Activated B cell treated with CpG ODN at 0.5 μM for 24 hours (primary cell): ENCODE data around the gene EPHA3. TPM values are rescaled to one million over a fixed set of nuclear protein-coding genes. Genes with fewer than 3 reads are reported as not detected.

Source experiments
- ATAC-seq: fragments of 200-7000 bp; cut with Tn5 transposase; one replicate; pipeline ENCODE4 v1.10.0; 2021; ENCODE audit warnings: low read depth, mild to moderate bottlenecking, moderate library complexity
- CTCF ChIA-PET: fragments of 350-600 bp; sonication (Branson Sonifier 250); formaldehyde crosslinking; loops from one replicate; lab custom pipeline; 2021; ENCODE audit warnings: antibody characterized with exemption; lab: Charles Lee
- POLR2A ChIA-PET: fragments of 350-600 bp; sonication (Branson Sonifier 250); formaldehyde crosslinking; loops from one replicate; lab custom pipeline; 2021; ENCODE audit warnings: antibody characterized with exemption; lab: Charles Lee
- DNase-seq: peaks from one replicate; pipeline ENCODE4 v3.0.0; 2022
- H3K27ac Mint-ChIP-seq: one replicate; pipeline ENCODE4 v1.8.0; 2020; ENCODE audit warnings: mixed read lengths
- H3K27me3 Mint-ChIP-seq: one replicate; pipeline ENCODE4 v1.8.0; 2021; ENCODE audit warnings: mixed read lengths
- H3K36me3 Mint-ChIP-seq: one replicate; pipeline ENCODE4 v1.8.0; 2021; ENCODE audit warnings: low read depth, mixed read lengths
- H3K4me1 Mint-ChIP-seq: one replicate; pipeline ENCODE4 v1.8.0; 2021; ENCODE audit warnings: mixed read lengths
- H3K4me3 Mint-ChIP-seq: one replicate; pipeline ENCODE4 v1.8.0; 2020; ENCODE audit warnings: mild to moderate bottlenecking, mixed read lengths
- H3K9me3 Mint-ChIP-seq: one replicate; pipeline ENCODE4 v1.8.0; 2020; ENCODE audit warnings: mixed read lengths
- CTCF ChIP-seq: fragments of 200-600 bp; IDR thresholded peaks from one replicate; pipeline ENCODE4 v1.8.0; 2022; ENCODE audit warnings: antibody characterized with exemption, mild to moderate bottlenecking
- intact Hi-C: fragments of 100-400 bp; cut with micrococcal nuclease; formaldehyde crosslinking; loops from one replicate; pipeline ENCODE4 v1.15.1; 2024
- total RNA-seq: library from RNA; stranded (reverse); gene quantifications from 2 replicates; pipeline ENCODE4 v1.2.3, GENCODE V29; 2022

Gene EPHA3
- total RNA-seq, 1 donor from 2014 or later, result not detected

- H3K27me3 Mint-ChIP-seq, result no peaks in the 10 kb centered on the region
- ChIA-PET CTCF (no interaction called here), POLR2A (no interaction called here)
- H3K27ac Mint-ChIP-seq, result no peak overlapping the region
- no peak overlapping the region for H3K4me3 Mint-ChIP-seq
- H3K36me3 Mint-ChIP-seq, result no peaks in the 10 kb centered on the region
- no peaks in the 10 kb centered on the region for H3K9me3 Mint-ChIP-seq
- ATAC-seq (no peak), DNase-seq (no peak)
- intact Hi-C loops, result no loop called here
- no peaks in the 10 kb centered on the region for H3K4me1 Mint-ChIP-seq
- TF ChIP-seq CTCF, result no peak
These were observed 153.3 kb downstream of the EPHA3 start for GRCh38 chr3:89260721-89261120.

GRCh38 chr3:89261673-89262072 lies 154.3 kb downstream of the EPHA3 start:
- no peaks in the 10 kb centered on the region for H3K27me3 Mint-ChIP-seq
- ATAC-seq (no peak), DNase-seq (no peak)

GRCh38 chr3:89262309-89262929 lies 155.0 kb downstream of the EPHA3 start:
- ChIA-PET CTCF (no interaction called here), POLR2A (no interaction called here)
- H3K27me3 Mint-ChIP-seq, result no peaks in the 10 kb centered on the region
- no peak overlapping the region for H3K4me3 Mint-ChIP-seq
- H3K9me3 Mint-ChIP-seq, result no peaks in the 10 kb centered on the region
- H3K36me3 Mint-ChIP-seq, result no peaks in the 10 kb centered on the region
- no peak for TF ChIP-seq CTCF
- intact Hi-C loops, result no loop called here
- H3K27ac Mint-ChIP-seq, result no peak overlapping the region
- H3K4me1 Mint-ChIP-seq, result no peaks in the 10 kb centered on the region
- DNase-seq (no peak), ATAC-seq (no peak)

More at GRCh38 chr3:89261673-89262072, 154.3 kb downstream of the EPHA3 start:
- TF ChIP-seq CTCF, result no peak
- Mint-ChIP-seq H3K4me3 (no peak overlapping the region), H3K27ac (no peak overlapping the region), H3K9me3 (no peaks in the 10 kb centered on the region), H3K4me1 (no peaks in the 10 kb centered on the region), H3K36me3 (no peaks in the 10 kb centered on the region)
- ChIA-PET POLR2A (no interaction called here), CTCF (no interaction called here)
- intact Hi-C loops, result no loop called here

GRCh38 chr3:89264037-89264560 lies 156.7 kb downstream of the EPHA3 start:
- H3K9me3 Mint-ChIP-seq, result no peaks in the 10 kb centered on the region
- no peaks in the 10 kb centered on the region for H3K27me3 Mint-ChIP-seq
- H3K4me3 Mint-ChIP-seq, result no peak overlapping the region
- H3K27ac Mint-ChIP-seq, result no peak overlapping the region
- DNase-seq (no peak), ATAC-seq (no peak)
- intact Hi-C loops, result no loop called here
- no peaks in the 10 kb centered on the region for H3K36me3 Mint-ChIP-seq
- POLR2A ChIA-PET, result no interaction called here
- H3K4me1 Mint-ChIP-seq, result no peaks in the 10 kb centered on the region
- TF ChIP-seq CTCF, result no peak
- CTCF ChIA-PET, result no interaction called here

GRCh38 chr3:89266074-89266473 lies 158.7 kb downstream of the EPHA3 start:
- Mint-ChIP-seq H3K27ac (no peak overlapping the region), H3K9me3 (no peaks in the 10 kb centered on the region), H3K4me1 (no peaks in the 10 kb centered on the region), H3K36me3 (no peaks in the 10 kb centered on the region), H3K4me3 (no peak overlapping the region), H3K27me3 (no peaks in the 10 kb centered on the region)
- TF ChIP-seq CTCF, result no peak
- intact Hi-C loops, result no loop called here
- ATAC-seq, result no peak
- ChIA-PET POLR2A (no interaction called here), CTCF (no interaction called here)
- DNase-seq, result no peak
